B cell (primary cell): ENCODE results near the gene ZBTB17.

Experiments used
- CTCF ChIP-seq: fragments of 200-600 bp; IDR thresholded peaks from one replicate; pipeline ENCODE4 v1.8.0; 2022; ENCODE audit warnings: antibody characterized with exemption, mild to moderate bottlenecking
- EZH2 ChIP-seq: IDR thresholded peaks from 2 replicates; pipeline ENCODE4 v1.6.1; 2012; ENCODE audit warnings: borderline replicate concordance, low read depth, mild to moderate bottlenecking, moderate library complexity, low read length; ENCODE audit not compliant: insufficient read depth, poor library complexity, severe bottlenecking

GRCh38 chr1:16021681-16022080 is 45.8 kb upstream of the ZBTB17 start, which contains the start of gene CLCNKA:
- TF ChIP-seq CTCF = no peak
- TF ChIP-seq EZH2 = no peak
